ENCODE measurements around the gene C1orf35. TPM values are rescaled to one million over a fixed set of nuclear protein-coding genes. Genes with fewer than 3 reads are reported as not detected.

Gene C1orf35
- total and polyA plus RNA-seq, 4 donors = 4.0 to 7.5 (median 6.4) TPM

GRCh38 chr1:228090613-228091081, 12.5 kb downstream of the C1orf35 start:
- H3K36me3 ChIP-seq (ENCODE audit: control insufficient read depth in 4 of 4, insufficient read depth in 3 of 4, low read depth in 1 of 4, low read length in 3 of 4) = peaks cover 2 to 8% (median 4%) of the 10 kb centered on the region in 4 donors
- TF ChIP-seq GABPA (IDR thresholded peaks at IDR 0.05 in 1 of 2, conservative IDR thresholded peaks at IDR 0.05 in 1 of 2) (no peak), HNF4G (IDR thresholded peaks at IDR 0.05) (no peak), SP1 (IDR thresholded peaks at IDR 0.05) (no peak), FOXA2 (IDR thresholded peaks at IDR 0.05) (no peak), JUND (IDR thresholded peaks at IDR 0.05) (no peak), RAD21 (IDR thresholded peaks at IDR 0.05) (no peak), EGR1 (IDR thresholded peaks at IDR 0.05; ENCODE audit: low read depth in 2 of 2) (no peak), YY1 (IDR thresholded peaks at IDR 0.05) (no peak), TAF1 (conservative IDR thresholded peaks at IDR 0.05) (no peak), RXRA (IDR thresholded peaks at IDR 0.05) (no peak), HNF4A (conservative IDR thresholded peaks at IDR 0.05) (no peak), NR2F2 (IDR thresholded peaks at IDR 0.05) (no peak), FOXA1 (IDR thresholded peaks at IDR 0.05) (no peak)
- TF ChIP-seq, protein P1, sequence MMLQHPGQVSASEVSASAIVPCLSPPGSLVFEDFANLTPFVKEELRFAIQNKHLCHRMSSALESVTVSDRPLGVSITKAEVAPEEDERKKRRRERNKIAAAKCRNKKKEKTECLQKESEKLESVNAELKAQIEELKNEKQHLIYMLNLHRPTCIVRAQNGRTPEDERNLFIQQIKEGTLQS (IDR thresholded peaks at IDR 0.05) = no peak
- TF ChIP-seq, protein P2, sequence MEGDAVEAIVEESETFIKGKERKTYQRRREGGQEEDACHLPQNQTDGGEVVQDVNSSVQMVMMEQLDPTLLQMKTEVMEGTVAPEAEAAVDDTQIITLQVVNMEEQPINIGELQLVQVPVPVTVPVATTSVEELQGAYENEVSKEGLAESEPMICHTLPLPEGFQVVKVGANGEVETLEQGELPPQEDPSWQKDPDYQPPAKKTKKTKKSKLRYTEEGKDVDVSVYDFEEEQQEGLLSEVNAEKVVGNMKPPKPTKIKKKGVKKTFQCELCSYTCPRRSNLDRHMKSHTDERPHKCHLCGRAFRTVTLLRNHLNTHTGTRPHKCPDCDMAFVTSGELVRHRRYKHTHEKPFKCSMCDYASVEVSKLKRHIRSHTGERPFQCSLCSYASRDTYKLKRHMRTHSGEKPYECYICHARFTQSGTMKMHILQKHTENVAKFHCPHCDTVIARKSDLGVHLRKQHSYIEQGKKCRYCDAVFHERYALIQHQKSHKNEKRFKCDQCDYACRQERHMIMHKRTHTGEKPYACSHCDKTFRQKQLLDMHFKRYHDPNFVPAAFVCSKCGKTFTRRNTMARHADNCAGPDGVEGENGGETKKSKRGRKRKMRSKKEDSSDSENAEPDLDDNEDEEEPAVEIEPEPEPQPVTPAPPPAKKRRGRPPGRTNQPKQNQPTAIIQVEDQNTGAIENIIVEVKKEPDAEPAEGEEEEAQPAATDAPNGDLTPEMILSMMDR (IDR thresholded peaks at IDR 0.05; ENCODE audit: low read depth, low read length, missing input control) = no peak
- TF ChIP-seq, protein P3, sequence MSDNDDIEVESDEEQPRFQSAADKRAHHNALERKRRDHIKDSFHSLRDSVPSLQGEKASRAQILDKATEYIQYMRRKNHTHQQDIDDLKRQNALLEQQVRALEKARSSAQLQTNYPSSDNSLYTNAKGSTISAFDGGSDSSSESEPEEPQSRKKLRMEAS (IDR thresholded peaks at IDR 0.05) = no peak
- no peaks in the 10 kb centered on the region for H3K27me3 ChIP-seq (ENCODE audit: control insufficient read depth in 4 of 4, insufficient read depth in 4 of 4, low read length in 3 of 4)
- peaks cover 0 to 12% (median 7%) of the 10 kb centered on the region in 4 donors for H3K9me3 ChIP-seq (ENCODE audit: control insufficient read depth in 4 of 4, low read length in 3 of 4)
- no peak overlapping the region for H3K4me3 ChIP-seq (ENCODE audit: low read depth in 1 of 3, low read length in 3 of 3)
- no peak overlapping the region for H3K27ac ChIP-seq (ENCODE audit: low read depth in 1 of 2, low read length in 2 of 2)
- DNase-seq (ENCODE audit: low spot score) = no peak
- H3K4me1 ChIP-seq (ENCODE audit: control insufficient read depth in 4 of 4, insufficient read depth in 4 of 4, low read length in 3 of 4) = peaks cover 23 to 69% (median 58%) of the 10 kb centered on the region in 4 donors
- H3K9ac ChIP-seq (ENCODE audit: low read depth in 1 of 2, low read length in 2 of 2) = no peak overlapping the region
- WGBS = 42% methylated on average over 2 of the region's 2 CpGs

DNA sequence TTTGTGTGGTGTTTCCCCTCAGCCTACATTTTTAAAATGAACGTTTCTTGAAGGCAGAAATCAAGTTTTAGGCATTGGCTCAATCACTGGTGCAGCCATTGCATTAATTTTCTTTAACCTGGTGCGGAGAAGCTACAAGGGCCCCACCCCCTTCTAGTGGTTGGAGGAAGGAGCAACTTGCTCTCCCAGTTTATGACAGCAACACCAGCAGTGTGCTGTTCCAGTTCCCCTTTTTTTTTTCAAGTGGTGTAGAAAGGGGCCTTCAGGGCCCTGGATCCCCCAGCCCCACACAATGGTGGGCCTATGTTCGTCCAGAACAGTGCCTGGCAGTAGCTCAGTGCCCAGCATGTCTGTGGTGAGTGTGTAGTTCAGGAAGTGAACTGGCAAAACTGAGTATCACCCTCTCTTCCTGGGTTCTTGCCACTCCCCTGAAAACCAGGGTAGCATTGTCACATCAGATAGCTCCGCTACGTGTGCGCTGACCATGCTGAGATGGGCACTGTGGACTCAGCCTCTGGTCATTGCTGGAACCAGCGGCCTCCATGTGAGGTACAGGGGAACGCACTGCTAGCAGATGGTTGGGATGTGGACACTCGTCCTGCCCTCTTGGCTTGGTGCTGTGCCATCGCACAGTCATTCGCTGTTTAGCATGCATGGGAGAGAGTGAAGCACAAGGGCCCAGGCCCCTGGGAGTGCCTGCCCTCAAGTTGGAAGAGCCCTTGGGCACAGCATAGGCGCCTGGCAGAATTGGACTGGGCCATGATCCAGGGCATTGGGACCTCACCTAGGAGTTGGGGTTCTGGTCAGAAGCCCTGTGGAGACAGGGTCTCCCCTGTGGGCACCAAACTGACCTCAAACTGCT, 13.4 kb downstream of the C1orf35 start:
- Histone ChIP-seq H3K27ac (ENCODE audit: low read depth in 1 of 2, low read length in 2 of 2) (no peak overlapping the region), H3K36me3 (ENCODE audit: control insufficient read depth in 4 of 4, insufficient read depth in 3 of 4, low read depth in 1 of 4, low read length in 3 of 4) (peaks cover 2 to 8% (median 4%) of the 10 kb centered on the region in 4 donors), H3K9ac (ENCODE audit: low read depth in 1 of 2, low read length in 2 of 2) (no peak overlapping the region), H3K4me1 (ENCODE audit: control insufficient read depth in 4 of 4, insufficient read depth in 4 of 4, low read length in 3 of 4) (peaks cover 29 to 78% (median 67%) of the 10 kb centered on the region in 4 donors), H3K27me3 (ENCODE audit: control insufficient read depth in 4 of 4, insufficient read depth in 4 of 4, low read length in 3 of 4) (no peaks in the 10 kb centered on the region), H3K9me3 (ENCODE audit: control insufficient read depth in 4 of 4, low read length in 3 of 4) (peaks cover 0 to 9% (median 7%) of the 10 kb centered on the region in 4 donors), H3K4me3 (ENCODE audit: low read depth in 1 of 3, low read length in 3 of 3) (no peak overlapping the region)
- no peak for DNase-seq (ENCODE audit: low spot score)
- 77% methylated on average over 12 of the region's 12 CpGs for WGBS
- TF ChIP-seq, protein P4, sequence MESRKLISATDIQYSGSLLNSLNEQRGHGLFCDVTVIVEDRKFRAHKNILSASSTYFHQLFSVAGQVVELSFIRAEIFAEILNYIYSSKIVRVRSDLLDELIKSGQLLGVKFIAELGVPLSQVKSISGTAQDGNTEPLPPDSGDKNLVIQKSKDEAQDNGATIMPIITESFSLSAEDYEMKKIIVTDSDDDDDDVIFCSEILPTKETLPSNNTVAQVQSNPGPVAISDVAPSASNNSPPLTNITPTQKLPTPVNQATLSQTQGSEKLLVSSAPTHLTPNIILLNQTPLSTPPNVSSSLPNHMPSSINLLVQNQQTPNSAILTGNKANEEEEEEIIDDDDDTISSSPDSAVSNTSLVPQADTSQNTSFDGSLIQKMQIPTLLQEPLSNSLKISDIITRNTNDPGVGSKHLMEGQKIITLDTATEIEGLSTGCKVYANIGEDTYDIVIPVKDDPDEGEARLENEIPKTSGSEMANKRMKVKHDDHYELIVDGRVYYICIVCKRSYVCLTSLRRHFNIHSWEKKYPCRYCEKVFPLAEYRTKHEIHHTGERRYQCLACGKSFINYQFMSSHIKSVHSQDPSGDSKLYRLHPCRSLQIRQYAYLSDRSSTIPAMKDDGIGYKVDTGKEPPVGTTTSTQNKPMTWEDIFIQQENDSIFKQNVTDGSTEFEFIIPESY (IDR thresholded peaks at IDR 0.05) = no peak
- TF ChIP-seq YY1 (IDR thresholded peaks at IDR 0.05) (no peak), HNF4G (IDR thresholded peaks at IDR 0.05) (no peak), FOXA2 (IDR thresholded peaks at IDR 0.05) (no peak), RAD21 (IDR thresholded peaks at IDR 0.05) (no peak), RXRA (IDR thresholded peaks at IDR 0.05) (no peak), JUND (IDR thresholded peaks at IDR 0.05) (no peak), EGR1 (IDR thresholded peaks at IDR 0.05; ENCODE audit: low read depth in 2 of 2) (no peak), FOXA1 (IDR thresholded peaks at IDR 0.05) (no peak), SP1 (IDR thresholded peaks at IDR 0.05) (no peak), TAF1 (conservative IDR thresholded peaks at IDR 0.05) (no peak), GABPA (IDR thresholded peaks at IDR 0.05 in 1 of 2, conservative IDR thresholded peaks at IDR 0.05 in 1 of 2) (no peak), NR2F2 (IDR thresholded peaks at IDR 0.05) (no peak), REST (IDR thresholded peaks at IDR 0.05) (no peak)
- TF ChIP-seq, protein P1 (IDR thresholded peaks at IDR 0.05) = no peak
- TF ChIP-seq, protein P2 (IDR thresholded peaks at IDR 0.05; ENCODE audit: low read depth, low read length, missing input control) = no peak
- TF ChIP-seq, protein P3 (IDR thresholded peaks at IDR 0.05) = no peak

Data from liver (tissue), 9 donors.